GM18508 (cell line): ENCODE data around the gene TMEM44.
"Not testable (repeated sequence)": the region's sequence is repeated elsewhere in the genome, so short reads cannot be mapped to it uniquely, and the experiment has no call there.

Experiments
- ATAC-seq: cut with Tn5 transposase; IDR thresholded peaks from one replicate; pipeline ENCODE4 v1.9.1; 2021; ENCODE audit warnings: moderate number of reproducible peaks; ENCODE audit not compliant: insufficient read depth, unreplicated experiment

Gene TMEM44

GRCh38 chr3:194560047-194560446 lies 73.2 kb downstream of the TMEM44 start:
- no peak for ATAC-seq

GRCh38 chr3:194559530-194559929 lies 73.7 kb downstream of the TMEM44 start:
- ATAC-seq = no peak

- no peak for ATAC-seq
Measured at GRCh38 chr3:194556086-194557056, 76.8 kb downstream of the TMEM44 start.

DNA sequence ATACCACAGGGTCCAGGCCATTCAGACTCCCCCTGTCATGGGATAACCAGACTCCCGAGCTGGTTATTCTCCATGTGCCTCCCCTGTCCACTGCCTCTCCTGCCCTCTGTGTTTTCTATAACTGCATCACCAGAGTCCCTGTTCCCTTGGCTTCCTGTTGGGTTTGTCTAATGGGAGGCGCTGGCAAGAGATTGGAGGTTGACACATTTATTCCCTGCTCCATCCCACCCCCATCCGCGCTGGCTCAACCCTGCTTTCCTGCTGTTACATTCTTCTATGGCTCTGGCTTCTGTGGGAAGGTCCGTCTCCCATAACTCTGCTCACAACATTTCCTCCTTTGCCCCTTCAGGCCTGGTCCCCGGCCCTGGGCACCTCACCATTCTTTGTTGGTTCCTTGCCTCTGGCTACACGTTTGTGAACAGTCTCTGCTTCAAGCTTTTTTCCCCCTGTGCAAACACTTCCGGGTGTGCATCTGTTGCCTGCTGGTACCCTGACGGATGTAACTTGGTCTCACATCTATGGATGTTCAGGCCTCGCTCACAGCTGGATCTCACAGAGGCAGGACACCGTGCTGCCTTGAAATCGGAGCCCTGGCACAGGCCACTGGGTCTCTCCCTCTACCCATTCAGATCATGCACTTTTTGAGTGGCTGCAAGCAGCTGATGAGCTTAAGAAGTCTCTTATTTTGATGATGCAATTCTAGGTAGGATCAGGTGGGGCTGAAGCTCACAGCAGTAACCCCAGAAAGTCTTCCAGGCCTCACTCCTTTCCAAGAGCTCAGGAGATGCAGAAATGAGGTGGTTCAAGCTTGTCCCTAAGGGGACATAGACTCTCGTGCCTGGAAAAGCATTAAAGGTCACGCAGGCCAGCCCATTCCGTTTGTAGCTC lies 77.8 kb downstream of the TMEM44 start:
- ATAC-seq = no peak

GRCh38 chr3:194554473-194555123 lies 78.6 kb downstream of the TMEM44 start:
- ATAC-seq = no peak

- ATAC-seq = no peak
Measured at GRCh38 chr3:194552327-194552949, 80.8 kb downstream of the TMEM44 start.

- ATAC-seq = no peak
Measured at GRCh38 chr3:194549853-194550252, 83.4 kb downstream of the TMEM44 start.

DNA sequence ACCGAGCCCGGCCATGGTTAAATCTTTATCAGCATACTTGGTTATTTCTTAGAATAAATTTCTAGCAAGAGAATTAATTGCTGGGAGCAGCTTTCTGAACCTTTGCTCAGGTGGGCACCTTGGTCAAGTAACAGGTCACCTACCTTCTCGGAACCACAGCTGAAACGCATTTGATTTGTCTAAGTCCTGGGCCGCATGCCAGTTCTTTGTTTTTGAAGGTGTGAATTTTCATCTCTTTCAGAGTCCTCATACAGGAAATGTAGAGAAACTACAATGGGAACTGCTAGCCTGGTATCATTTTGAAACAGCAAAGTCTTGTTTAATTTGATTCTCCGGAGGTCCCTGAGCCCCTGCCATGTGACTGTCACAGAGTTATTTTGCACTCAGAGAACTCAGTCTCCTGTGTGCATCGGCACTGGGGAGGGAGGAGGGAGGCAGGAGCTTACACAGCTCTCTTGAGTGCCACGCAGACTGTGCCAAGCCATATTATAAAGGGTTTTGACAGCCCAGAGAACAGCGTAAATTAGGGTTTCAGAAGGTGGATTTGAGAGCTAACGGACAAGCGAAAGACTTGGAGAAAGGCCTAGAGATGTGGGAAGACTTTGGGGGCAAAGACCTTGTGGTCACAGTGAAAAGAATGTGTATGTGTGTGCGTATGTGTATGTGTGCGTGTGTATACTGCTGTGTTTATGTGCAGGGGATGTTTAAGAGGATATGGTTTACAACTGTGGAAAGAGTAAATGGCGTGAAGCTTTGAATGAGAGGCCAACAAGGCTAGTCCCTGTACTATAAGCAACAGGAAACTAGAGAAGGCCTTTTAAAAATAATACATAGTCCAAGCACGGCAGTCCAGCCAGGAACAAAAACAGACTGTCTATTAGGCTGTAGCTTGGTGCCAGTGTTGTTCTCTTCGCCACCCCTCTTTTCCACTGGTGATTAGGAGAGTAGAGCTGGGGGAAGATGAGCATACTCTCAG lies 84.6 kb downstream of the TMEM44 start:
- no peak for ATAC-seq

- no peak for ATAC-seq
Measured at GRCh38 chr3:194547042-194547441, 86.2 kb downstream of the TMEM44 start.

DNA sequence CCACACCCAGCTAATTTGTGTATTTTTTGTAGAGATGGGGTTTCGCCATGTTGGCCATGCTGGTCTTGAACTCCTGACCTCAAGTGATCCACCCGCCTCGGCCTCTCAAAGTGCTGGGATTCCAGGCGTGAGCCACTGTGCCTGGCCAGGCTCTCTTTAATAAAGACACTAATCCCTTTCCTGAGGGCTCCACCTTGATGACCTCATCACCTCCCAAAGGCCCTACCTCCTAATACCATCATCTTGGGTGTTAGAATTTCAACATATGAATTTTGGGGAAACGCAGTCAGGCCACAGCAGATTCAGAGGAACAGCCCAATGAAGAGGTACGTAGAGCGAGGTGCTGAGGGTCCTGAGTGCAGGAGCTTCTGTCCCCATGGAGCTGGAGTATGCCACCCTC lies 87.7 kb downstream of the TMEM44 start:
- not testable (repeated sequence) for ATAC-seq

DNA sequence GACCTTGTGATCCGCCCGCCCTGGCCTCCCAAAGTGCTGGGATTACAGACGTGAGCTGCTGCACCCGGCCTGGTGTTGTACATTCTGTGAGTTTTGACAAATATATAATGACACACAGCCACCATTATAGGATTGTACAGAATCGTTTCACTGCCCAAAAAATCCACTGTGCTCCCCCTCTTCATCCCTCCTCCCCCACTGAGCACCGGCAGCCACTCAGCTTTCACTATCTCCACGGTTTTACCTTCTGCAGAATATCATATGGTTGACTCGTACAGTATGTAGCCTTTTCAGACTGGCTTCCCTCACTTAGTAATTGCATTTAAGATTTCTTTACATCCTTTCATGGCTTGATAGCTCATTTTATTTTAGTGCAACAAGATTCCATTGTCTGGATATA lies 89.7 kb downstream of the TMEM44 start:
- no peak for ATAC-seq

- no peak for ATAC-seq
Measured at GRCh38 chr3:194541483-194541882, 91.7 kb downstream of the TMEM44 start.

- ATAC-seq = no peak
Measured at GRCh38 chr3:194540274-194540905, 92.8 kb downstream of the TMEM44 start.

DNA sequence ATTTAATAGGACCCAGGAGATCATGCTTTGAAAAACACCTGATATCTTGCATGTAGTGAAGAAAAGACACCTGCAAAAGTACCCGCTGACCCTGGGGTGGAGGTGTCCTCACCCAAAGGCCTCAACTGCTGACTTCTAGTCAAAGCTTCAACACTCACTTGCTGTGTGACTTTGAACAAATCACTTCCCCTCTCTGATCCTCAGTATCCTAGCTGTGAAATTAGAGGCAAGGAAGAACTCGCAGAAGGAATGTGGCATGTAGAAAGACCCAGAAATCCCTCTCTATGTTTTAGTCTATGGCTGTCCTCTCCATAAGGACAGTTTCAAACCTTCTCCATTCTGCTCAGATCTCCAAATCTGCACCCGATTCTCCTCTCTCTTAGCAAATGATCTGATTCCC lies 93.7 kb downstream of the TMEM44 start:
- ATAC-seq = no peak

DNA sequence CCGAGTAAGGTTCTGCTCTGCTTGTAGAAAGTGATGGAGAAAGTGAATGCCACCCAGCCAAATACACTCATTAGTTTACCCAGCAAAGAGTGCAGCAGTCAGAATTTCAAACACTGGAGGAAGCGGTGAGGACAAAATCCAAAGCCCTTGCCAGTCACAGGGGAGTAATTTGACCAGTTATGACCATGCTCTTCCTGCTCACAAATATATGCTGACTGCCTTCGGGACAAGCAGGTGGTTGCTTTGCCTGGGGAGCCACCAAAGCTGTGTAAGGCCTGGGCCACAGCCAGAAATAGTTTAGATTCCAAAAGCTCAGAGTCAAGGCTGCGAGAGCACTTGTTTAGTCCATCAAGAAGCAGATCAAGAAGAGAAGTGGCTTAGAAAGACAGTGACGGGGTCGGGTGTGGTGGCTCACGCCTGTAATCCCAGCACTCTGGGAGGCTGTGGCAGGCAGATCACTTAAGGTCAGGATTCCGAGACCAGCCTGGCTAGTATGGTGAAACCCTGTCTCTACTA lies 95.4 kb downstream of the TMEM44 start:
- ATAC-seq = no peak
